Neuronal stem cell (in vitro differentiated cells): ENCODE results near the gene SUGCT.

ENCODE experiments used
- DNase-seq: peaks from one replicate; pipeline ENCODE4 v3.0.0-alpha.2; 2013; ENCODE audit warnings: low spot score
- H2AFZ ChIP-seq: one replicate; pipeline ENCODE4 v1.6.1; 2013; ENCODE audit warnings: mild to moderate bottlenecking, low read length, inconsistent platforms
- H2AK5ac ChIP-seq: 2 replicates; pipeline ENCODE4 v1.6.1; 2013; ENCODE audit warnings: low read depth, mild to moderate bottlenecking, inconsistent platforms, low read length, moderate library complexity, mixed read lengths
- H2BK120ac ChIP-seq: 2 replicates; pipeline ENCODE4 v1.6.1; 2013; ENCODE audit warnings: low read depth, mild to moderate bottlenecking, inconsistent platforms, low read length, moderate library complexity, mixed read lengths
- H2BK12ac ChIP-seq: one replicate; pipeline ENCODE4 v1.6.1; 2013; ENCODE audit warnings: low read length, inconsistent platforms
- H2BK15ac ChIP-seq: 2 replicates; pipeline ENCODE4 v1.6.1; 2013; ENCODE audit warnings: mild to moderate bottlenecking, low read length, inconsistent platforms, mixed read lengths
- H2BK5ac ChIP-seq: one replicate; pipeline ENCODE4 v1.6.1; 2013; ENCODE audit warnings: inconsistent platforms, mild to moderate bottlenecking, low read length, moderate library complexity
- H3K14ac ChIP-seq: one replicate; pipeline ENCODE4 v1.6.1; 2013; ENCODE audit warnings: low read length, inconsistent platforms
- H3K18ac ChIP-seq: 2 replicates; pipeline ENCODE4 v1.6.1; 2013; ENCODE audit warnings: low read length, inconsistent platforms
- H3K23ac ChIP-seq: 2 replicates; pipeline ENCODE4 v1.6.1; 2013; ENCODE audit warnings: low read depth, mild to moderate bottlenecking, mixed read lengths, low read length, inconsistent platforms; ENCODE audit not compliant: poor library complexity
- H3K27ac ChIP-seq: replicated peaks from 3 replicates; pipeline ENCODE4 v1.5.1; 2013; ENCODE audit warnings: low read length, inconsistent platforms
- H3K27me3 ChIP-seq, 3 experiments: 2 replicates each; pipeline ENCODE4 v1.6.1; 2013; ENCODE audit warnings: low read length in 3 of 3, mild to moderate bottlenecking in 2 of 3, inconsistent platforms in 1 of 3, low read depth in 1 of 3, mixed read lengths in 1 of 3, moderate library complexity in 1 of 3; ENCODE audit not compliant: control insufficient read depth in 3 of 3, insufficient read depth in 3 of 3
- H3K36me3 ChIP-seq, 2 donors: replicated peaks in 1 of 2; 2 replicates each; pipeline ENCODE4 v1.6.1; 2013; ENCODE audit warnings: low read length in 2 of 2; ENCODE audit not compliant: control insufficient read depth in 2 of 2, insufficient read depth in 2 of 2
- H3K4ac ChIP-seq: 2 replicates; pipeline ENCODE4 v1.6.1; 2013; ENCODE audit warnings: inconsistent platforms, mild to moderate bottlenecking, low read length, moderate library complexity
- H3K4me1 ChIP-seq, 2 donors: 1 replicate in 1 of 2; 2 replicates in 1 of 2; pipeline ENCODE4 v1.6.1; 2013; ENCODE audit warnings: low read length in 2 of 2, low read depth in 1 of 2; ENCODE audit not compliant: control insufficient read depth in 2 of 2, insufficient read depth in 1 of 2
- H3K4me2 ChIP-seq: one replicate; pipeline ENCODE4 v1.6.1; 2013; ENCODE audit warnings: mild to moderate bottlenecking, low read length, inconsistent platforms; ENCODE audit not compliant: insufficient read depth, poor library complexity, severe bottlenecking
- H3K4me3 ChIP-seq, 2 donors: 2 replicates each; pipeline ENCODE4 v1.5.1; 2013; ENCODE audit warnings: low read length in 2 of 2, mild to moderate bottlenecking in 2 of 2, inconsistent platforms in 1 of 2, moderate library complexity in 1 of 2
- H3K79me1 ChIP-seq: one replicate; pipeline ENCODE4 v1.6.1; 2013; ENCODE audit warnings: low read depth, mild to moderate bottlenecking, inconsistent platforms, low read length, moderate library complexity
- H3K9ac ChIP-seq: one replicate; pipeline ENCODE4 v1.6.1; 2013; ENCODE audit warnings: mild to moderate bottlenecking, low read depth, low read length, inconsistent platforms; ENCODE audit not compliant: poor library complexity
- H3K9me3 ChIP-seq, 2 donors: replicated peaks in 1 of 2; 2 replicates each; pipeline versions ENCODE3 to v1.6.1; 2013; ENCODE audit warnings: low read length in 2 of 2, mild to moderate bottlenecking in 2 of 2, inconsistent platforms in 1 of 2, low read depth in 1 of 2, mixed read lengths in 1 of 2, moderate library complexity in 1 of 2; ENCODE audit not compliant: control insufficient read depth in 2 of 2, insufficient read depth in 1 of 2
- H4K8ac ChIP-seq: one replicate; pipeline ENCODE4 v1.6.1; 2013; ENCODE audit warnings: low read depth, mild to moderate bottlenecking, inconsistent platforms, low read length, moderate library complexity
- H4K91ac ChIP-seq: one replicate; pipeline ENCODE4 v1.6.1; 2013; ENCODE audit warnings: low read length, low read depth, mild to moderate bottlenecking, inconsistent platforms; ENCODE audit not compliant: poor library complexity
- WGBS, 2 donors: extraction: QIAGEN DNeasy Blood & Tissue Kit; methylation state at CpG; one replicate each; pipeline ENCODE4 v1.1.7; 2013; ENCODE audit warnings: missing lambda C conversion rate in 2 of 2, mixed read lengths in 1 of 2; ENCODE audit not compliant: insufficient read length in 2 of 2, insufficient replicate concordance in 1 of 2; ENCODE audit errors: extremely low coverage in 2 of 2; 5-methylcytosine and 5-hydroxymethylcytosine counted together

The SUGCT gene

DNA sequence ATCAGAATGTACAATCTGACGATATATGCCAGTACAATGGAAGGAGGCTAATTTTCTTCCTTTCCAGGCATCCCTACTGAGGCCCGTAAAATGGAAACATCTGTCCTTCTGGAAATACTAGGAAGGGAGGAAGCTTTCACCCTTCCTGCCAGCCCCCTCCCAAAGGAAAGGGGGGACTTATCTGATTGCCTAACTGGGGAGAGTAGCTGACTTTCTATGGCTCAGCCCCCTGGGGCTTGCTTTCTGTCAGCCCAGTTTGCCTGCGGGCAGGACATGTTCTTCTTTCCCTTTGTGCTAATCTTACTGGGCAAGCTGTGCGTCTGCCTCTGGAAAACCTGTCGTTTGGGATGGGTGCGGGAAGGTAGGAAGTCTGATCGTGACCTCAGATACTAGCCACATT lies 508.9 kb downstream of the SUGCT start:
- no peak overlapping the region for H2AK5ac ChIP-seq
- H2BK15ac ChIP-seq: no peak overlapping the region
- no peaks in the 10 kb centered on the region for H3K4me1 ChIP-seq
- H4K8ac ChIP-seq: no peak overlapping the region
- WGBS, 2 donors: no CpG with 5 or more reads among the region's 7 CpGs
- no peak overlapping the region for H3K27ac ChIP-seq
- H2AFZ ChIP-seq: no peak overlapping the region
- no peak overlapping the region for H3K18ac ChIP-seq
- no peaks in the 10 kb centered on the region for H3K79me1 ChIP-seq
- H4K91ac ChIP-seq: no peak overlapping the region
- no peak overlapping the region for H3K4me3 ChIP-seq
- H3K4ac ChIP-seq: no peak overlapping the region
- H3K9ac ChIP-seq: no peak overlapping the region
- H2BK12ac ChIP-seq: no peak overlapping the region
- no peak overlapping the region for H3K14ac ChIP-seq
- no peaks in the 10 kb centered on the region for H3K9me3 ChIP-seq
- H3K4me2 ChIP-seq: no peak overlapping the region
- H2BK5ac ChIP-seq: no peak overlapping the region
- H2BK120ac ChIP-seq: no peak overlapping the region
- no peaks in the 10 kb centered on the region for H3K27me3 ChIP-seq
- H3K36me3 ChIP-seq: no peaks in the 10 kb centered on the region
- H3K23ac ChIP-seq: no peak overlapping the region
- DNase-seq: no peak

DNA sequence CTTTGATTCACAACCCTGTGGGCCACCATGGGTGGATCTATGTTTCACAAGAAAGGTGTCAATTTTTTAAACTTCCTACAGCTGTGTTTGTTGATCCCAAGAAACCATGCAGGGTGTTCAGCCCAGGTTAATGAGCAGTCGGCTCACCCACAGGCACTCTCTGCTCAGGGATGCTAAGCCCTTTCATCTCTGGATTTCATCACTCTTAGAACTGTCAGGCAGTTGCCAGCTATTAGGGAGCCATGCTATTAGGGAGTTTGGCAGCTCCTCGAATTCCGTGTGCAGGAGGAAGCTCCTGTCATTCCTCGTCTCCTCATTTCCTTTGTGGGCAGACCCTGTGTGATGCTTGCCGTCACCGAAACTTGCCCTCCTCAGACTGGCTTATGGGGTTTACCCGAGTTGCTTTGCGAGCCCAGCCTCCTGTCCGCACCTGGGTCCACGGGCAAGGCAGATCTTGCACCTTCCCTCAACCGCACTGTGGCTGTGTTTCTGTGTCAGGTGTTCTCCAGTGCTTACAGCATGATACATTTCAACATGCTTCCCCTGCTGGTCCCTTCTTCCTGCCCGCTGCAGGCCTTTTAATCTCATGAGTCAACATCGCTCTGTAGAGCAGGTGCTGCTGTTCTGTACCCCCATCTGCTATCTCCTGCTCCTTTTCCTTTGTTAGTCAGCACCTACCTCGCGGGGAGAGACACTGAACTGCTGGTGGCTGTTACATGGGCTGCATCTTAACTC lies 509.8 kb downstream of the SUGCT start:
- Histone ChIP-seq H3K27me3 (no peaks in the 10 kb centered on the region), H2AFZ (no peak overlapping the region), H3K36me3 (no peaks in the 10 kb centered on the region), H3K9me3 (no peaks in the 10 kb centered on the region), H2AK5ac (no peak overlapping the region), H3K4me3 (no peak overlapping the region), H3K14ac (no peak overlapping the region), H3K4me2 (no peak overlapping the region), H2BK5ac (no peak overlapping the region), H3K9ac (no peak overlapping the region), H3K4me1 (no peaks in the 10 kb centered on the region), H3K18ac (peak overlapping the region; percentile 1), H3K23ac (no peak overlapping the region), H4K8ac (no peak overlapping the region), H3K27ac (no peak overlapping the region), H2BK15ac (no peak overlapping the region), H4K91ac (no peak overlapping the region), H2BK12ac (no peak overlapping the region), H2BK120ac (no peak overlapping the region), H3K4ac (no peak overlapping the region), H3K79me1 (no peaks in the 10 kb centered on the region)
- no peak for DNase-seq
- no CpG with 5 or more reads among the region's 15 CpGs for WGBS, 2 donors

GRCh38 chr7:40645197-40645596 lies 510.4 kb downstream of the SUGCT start:
- Histone ChIP-seq H3K27me3 (no peaks in the 10 kb centered on the region), H4K8ac (no peak overlapping the region), H4K91ac (no peak overlapping the region), H3K4me3 (no peak overlapping the region), H3K4ac (no peak overlapping the region), H3K23ac (no peak overlapping the region), H3K27ac (no peak overlapping the region), H3K9ac (no peak overlapping the region), H2AK5ac (no peak overlapping the region), H2BK15ac (no peak overlapping the region), H3K9me3 (no peaks in the 10 kb centered on the region), H3K36me3 (no peaks in the 10 kb centered on the region), H2AFZ (no peak overlapping the region), H3K18ac (peak overlapping the region; percentile 1), H3K79me1 (no peaks in the 10 kb centered on the region), H2BK5ac (no peak overlapping the region), H2BK120ac (no peak overlapping the region), H3K4me1 (no peaks in the 10 kb centered on the region), H3K4me2 (no peak overlapping the region), H2BK12ac (no peak overlapping the region), H3K14ac (no peak overlapping the region)
- no CpG with 5 or more reads among the region's 4 CpGs for WGBS, 2 donors
- no peak for DNase-seq

DNA sequence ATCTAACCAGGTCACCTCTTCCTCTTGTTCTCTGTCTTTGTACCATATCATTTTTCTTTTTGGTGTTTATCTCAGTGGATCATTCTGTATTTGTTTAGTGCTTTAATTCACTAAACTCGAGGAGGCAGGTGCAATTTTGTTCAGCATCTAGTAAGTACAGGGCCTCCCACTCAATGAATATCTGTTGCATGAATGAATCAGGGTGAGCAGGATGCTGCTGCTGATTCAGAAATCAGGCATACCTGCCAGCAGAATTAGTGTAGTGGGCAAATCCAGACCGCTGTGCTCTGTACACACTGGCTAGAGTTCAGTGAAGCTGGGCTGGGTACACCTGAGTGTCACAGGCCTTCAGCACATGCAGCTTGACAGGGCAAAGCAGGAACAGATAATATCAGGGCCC lies 511.9 kb downstream of the SUGCT start:
- no peak overlapping the region for H3K4ac ChIP-seq
- H3K27me3 ChIP-seq: no peaks in the 10 kb centered on the region
- H3K27ac ChIP-seq: no peak overlapping the region
- H3K14ac ChIP-seq: no peak overlapping the region
- no peak overlapping the region for H4K91ac ChIP-seq
- H3K79me1 ChIP-seq: no peaks in the 10 kb centered on the region
- no peak overlapping the region for H3K4me3 ChIP-seq
- no peak overlapping the region for H2BK120ac ChIP-seq
- H3K23ac ChIP-seq: no peak overlapping the region
- H2BK12ac ChIP-seq: no peak overlapping the region
- no peak for DNase-seq
- no peak overlapping the region for H2AK5ac ChIP-seq
- H3K18ac ChIP-seq: no peak overlapping the region
- H3K36me3 ChIP-seq: no peaks in the 10 kb centered on the region
- no CpG with 5 or more reads among the region's 2 CpGs for WGBS, 2 donors
- H2AFZ ChIP-seq: no peak overlapping the region
- H4K8ac ChIP-seq: no peak overlapping the region
- peaks cover 0 to 5% of the 10 kb centered on the region in 2 donors for H3K9me3 ChIP-seq
- no peak overlapping the region for H3K4me2 ChIP-seq
- no peak overlapping the region for H2BK5ac ChIP-seq
- H3K9ac ChIP-seq: no peak overlapping the region
- no peak overlapping the region for H2BK15ac ChIP-seq
- H3K4me1 ChIP-seq: no peaks in the 10 kb centered on the region
